ENCODE data around the gene SULT4A1.

The SULT4A1 gene

DNA sequence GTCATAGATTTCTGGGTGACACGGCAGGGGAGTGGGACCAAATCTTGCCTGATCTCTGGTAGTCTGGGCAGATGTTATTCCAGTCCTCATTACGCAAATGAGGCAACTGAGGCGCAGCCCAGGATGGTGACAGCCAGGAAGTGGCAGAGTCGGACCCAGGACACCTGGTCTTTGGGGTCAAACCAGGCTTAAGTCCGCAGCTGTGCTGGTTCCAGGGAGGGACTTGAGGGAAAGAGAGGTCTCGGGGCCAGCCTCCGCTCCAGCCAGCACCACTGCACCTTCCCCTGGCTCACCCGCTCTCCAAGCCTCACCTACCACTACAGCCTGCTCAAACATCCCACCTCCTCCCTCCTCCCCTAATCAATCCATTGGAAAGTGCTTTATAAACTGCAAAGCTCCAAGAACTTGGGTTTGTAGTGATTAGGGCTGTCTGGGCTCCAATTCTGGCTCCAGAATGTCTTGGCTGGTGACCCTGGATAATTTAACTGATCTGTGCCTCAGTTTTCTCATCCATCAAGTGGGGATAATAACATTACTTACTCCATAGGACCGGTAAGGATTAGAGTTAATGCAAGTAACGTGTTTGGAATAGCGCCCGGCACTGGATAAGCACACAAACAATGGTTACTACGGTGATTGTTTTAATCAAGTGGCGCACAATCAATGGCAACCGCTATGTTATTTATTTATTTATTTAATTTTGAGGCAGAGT lies 30.0 kb upstream of the SULT4A1 start:
- Mint-ChIP-seq H3K9me3 (no peaks in the 10 kb centered on the region), H3K27ac (no peak overlapping the region), H3K36me3 (ENCODE audit: low read depth) (no peaks in the 10 kb centered on the region), H3K27me3 (ENCODE audit: low read depth) (peaks cover 33% of the 10 kb centered on the region), H3K4me1 (ENCODE audit: low read depth) (no peaks in the 10 kb centered on the region), H3K4me3 (no peak overlapping the region)
- DNase-seq (ENCODE audit: low spot score): no peak

DNA sequence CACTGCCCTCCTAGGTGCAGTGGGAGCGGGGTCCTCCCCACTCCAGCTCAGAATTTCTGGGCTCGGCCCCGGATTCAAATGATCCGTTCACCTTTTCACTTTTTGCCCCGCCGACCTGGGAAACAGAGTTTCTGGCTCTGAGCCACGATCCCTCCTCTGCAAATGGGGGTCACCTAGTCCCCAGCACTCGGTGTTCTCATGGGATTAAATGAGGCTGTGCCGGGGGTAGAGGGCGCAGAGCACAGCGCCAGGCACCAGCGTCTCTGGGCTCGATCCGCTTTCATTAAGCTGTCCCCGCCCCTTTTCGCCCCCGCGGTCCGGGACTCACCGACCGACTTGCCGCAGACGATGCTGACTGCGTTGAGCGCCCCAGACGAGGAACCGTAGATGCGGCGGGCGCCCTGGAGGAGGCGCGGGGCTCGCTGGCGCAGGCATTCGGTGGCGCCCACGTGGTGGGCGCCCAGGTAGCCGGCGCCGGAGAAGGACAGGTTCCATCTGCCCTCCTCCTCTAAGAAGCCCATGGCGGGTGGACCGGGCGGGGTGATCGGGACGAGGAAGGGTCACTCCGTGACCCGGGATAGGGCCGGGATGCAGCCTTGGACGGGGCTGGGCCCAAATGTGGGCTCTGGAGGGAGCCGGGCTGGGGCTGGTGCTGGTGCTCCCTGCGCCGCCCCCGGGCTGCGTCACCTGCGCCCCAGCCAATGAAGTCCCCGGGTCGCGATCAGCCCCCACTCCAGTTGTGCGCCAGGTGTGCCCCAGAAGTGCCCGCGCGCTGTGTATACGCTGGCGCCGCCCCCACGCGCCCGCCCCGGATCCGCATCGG lies 29.3 kb upstream of the SULT4A1 start, which contains the start of gene PNPLA5:
TSS of gene PNPLA5 (minus strand) at position 654 of the 823 bp plus-strand sequence. CDS start at position 521, 133 bp downstream.
- Mint-ChIP-seq H3K9me3 (no peaks in the 10 kb centered on the region), H3K27me3 (ENCODE audit: low read depth) (peaks cover 33% of the 10 kb centered on the region)
- peak; percentile 19 for DNase-seq (ENCODE audit: low spot score)

DNA sequence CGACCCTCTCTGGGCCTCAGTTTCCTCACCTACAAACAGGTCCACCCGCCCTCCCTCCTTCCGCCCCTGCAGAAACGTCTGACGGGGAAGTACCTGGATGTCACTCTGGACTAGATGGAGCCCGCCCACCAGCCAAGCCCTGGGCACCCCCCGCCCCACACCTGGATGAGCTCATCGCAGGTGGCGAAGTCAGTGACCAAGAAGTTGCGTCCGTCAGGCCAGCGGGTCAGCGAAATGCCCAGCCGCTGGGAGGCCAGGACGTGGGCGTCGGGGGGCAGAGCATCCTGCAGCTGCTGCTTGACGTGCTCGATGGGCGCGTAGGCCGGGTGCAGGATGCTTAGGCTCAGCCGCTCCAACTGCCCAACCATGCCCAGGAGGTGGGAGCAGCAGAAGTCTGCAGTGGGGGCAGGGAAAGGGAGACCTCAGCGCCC lies 28.6 kb upstream of the SULT4A1 start:
- Mint-ChIP-seq H3K9me3 (no peaks in the 10 kb centered on the region), H3K36me3 (ENCODE audit: low read depth) (no peaks in the 10 kb centered on the region), H3K4me1 (ENCODE audit: low read depth) (no peaks in the 10 kb centered on the region), H3K4me3 (no peak overlapping the region), H3K27ac (no peak overlapping the region), H3K27me3 (ENCODE audit: low read depth) (peaks cover 33% of the 10 kb centered on the region)
- DNase-seq (ENCODE audit: low spot score): no peak

More for the DNA sequence above, 29.3 kb upstream of the SULT4A1 start, which contains the start of gene PNPLA5:
- no peaks in the 10 kb centered on the region for H3K36me3 Mint-ChIP-seq (ENCODE audit: low read depth)
- no peak within 1 kb of the TSS for H3K4me3 Mint-ChIP-seq
- no peak within 1 kb of the TSS for H3K27ac Mint-ChIP-seq
- H3K4me1 Mint-ChIP-seq (ENCODE audit: low read depth): no peaks in the 10 kb centered on the region

DNA sequence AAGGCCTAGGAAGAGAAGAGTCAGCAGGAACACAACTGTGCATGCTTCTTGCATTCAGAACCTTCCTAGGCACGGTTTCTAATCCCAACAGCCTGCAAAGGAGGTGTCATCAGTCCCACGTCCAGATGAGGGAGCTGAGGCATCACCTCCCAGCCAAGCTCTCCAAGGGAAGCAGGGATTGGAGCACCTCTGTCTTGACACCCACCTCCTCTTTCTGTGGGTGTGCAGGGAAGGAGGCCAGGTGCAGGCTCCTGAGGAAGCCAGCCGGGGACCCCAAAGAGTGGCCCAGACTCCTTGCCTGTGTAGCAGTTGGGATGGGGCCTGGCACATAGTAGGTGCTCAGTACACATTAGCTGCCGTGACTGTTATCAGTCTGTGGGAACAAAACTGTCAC lies 27.5 kb upstream of the SULT4A1 start:
- Mint-ChIP-seq H3K36me3 (ENCODE audit: low read depth) (no peaks in the 10 kb centered on the region), H3K4me1 (ENCODE audit: low read depth) (no peaks in the 10 kb centered on the region), H3K4me3 (no peak overlapping the region), H3K9me3 (no peaks in the 10 kb centered on the region), H3K27ac (no peak overlapping the region), H3K27me3 (ENCODE audit: low read depth) (peaks cover 33% of the 10 kb centered on the region)
- DNase-seq (ENCODE audit: low spot score): no peak

DNA sequence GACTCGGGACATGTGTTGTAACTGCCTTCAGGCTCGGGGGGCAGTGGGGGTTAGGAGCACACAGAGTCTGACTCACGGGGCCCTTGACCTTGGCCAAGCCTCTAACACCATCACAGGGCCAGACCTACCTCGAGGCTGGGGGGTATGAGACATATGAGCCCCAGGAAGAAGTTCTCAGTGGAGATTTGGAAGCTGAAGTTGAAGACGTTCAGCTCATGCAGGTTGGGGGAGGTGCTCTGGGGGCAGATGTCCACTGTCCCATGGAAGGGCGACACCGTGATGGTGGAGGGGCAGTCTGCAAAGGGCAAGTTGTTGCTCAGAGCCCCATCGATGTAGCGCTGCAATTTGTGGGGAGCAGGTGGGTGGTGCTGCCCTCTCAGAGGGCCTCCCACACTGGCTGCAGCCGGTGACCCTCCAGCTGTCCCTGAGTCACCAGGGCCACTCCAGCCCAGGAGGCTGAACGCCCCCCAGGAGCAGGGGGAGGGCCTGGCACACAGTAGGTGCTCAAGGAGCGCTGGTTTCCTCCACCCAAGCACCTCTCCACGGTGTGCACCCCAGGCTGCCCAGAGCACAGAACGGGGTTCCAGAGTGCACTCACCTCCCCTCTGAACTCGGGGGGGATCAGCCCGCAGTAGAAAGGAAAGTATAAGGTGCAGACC lies 27.0 kb upstream of the SULT4A1 start:
- no peaks in the 10 kb centered on the region for H3K36me3 Mint-ChIP-seq (ENCODE audit: low read depth)
- peaks cover 33% of the 10 kb centered on the region for H3K27me3 Mint-ChIP-seq (ENCODE audit: low read depth)
- H3K4me1 Mint-ChIP-seq (ENCODE audit: low read depth): no peaks in the 10 kb centered on the region
- no peak for DNase-seq (ENCODE audit: low spot score)
- no peak overlapping the region for H3K27ac Mint-ChIP-seq
- no peak overlapping the region for H3K4me3 Mint-ChIP-seq
- H3K9me3 Mint-ChIP-seq: no peaks in the 10 kb centered on the region

DNA sequence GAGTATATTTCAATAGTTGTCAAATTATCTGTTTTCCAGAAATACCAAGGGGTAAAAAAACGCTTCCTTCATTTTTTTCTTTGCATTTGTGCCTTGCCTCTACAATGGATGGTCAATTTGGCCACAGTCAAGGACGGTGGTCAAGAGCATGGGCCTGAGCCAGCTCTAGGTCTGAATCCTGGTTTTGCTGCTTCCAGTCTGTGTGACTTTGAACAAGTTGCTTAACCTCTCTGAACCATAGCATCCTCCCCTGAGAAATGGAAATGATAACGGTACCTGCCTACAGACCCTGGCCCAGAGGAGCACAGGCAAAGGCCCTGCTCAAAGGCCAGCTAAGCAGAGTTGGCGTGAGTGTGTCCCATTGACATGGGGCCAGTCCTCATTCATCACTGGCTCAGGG lies 26.4 kb upstream of the SULT4A1 start:
- H3K27me3 Mint-ChIP-seq (ENCODE audit: low read depth): peaks cover 31% of the 10 kb centered on the region

DNA sequence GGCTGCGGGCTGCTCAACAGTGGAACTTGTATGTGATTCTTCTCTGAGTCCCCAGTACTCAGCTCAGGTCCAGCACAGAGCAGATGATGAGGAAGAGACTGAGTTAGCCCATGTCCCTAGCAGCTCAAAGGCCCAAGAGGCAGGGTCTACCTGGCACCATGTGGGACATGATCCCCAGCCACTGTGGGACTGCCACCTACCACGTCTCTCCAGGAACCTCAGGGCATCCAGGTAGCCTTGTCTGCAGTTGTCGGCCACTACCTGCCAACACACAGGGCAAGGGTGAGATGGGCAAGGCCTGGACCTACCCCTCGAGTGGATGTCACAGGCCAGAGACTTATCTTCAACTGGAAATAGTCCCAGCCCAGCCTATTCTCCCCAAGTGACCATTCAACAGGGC lies 25.1 kb upstream of the SULT4A1 start:
- no peaks in the 10 kb centered on the region for H3K4me1 Mint-ChIP-seq (ENCODE audit: low read depth)
- H3K27ac Mint-ChIP-seq: no peak overlapping the region
- no peaks in the 10 kb centered on the region for H3K9me3 Mint-ChIP-seq
- DNase-seq (ENCODE audit: low spot score): no peak
- no peak overlapping the region for H3K4me3 Mint-ChIP-seq
- peaks cover 25% of the 10 kb centered on the region for H3K27me3 Mint-ChIP-seq (ENCODE audit: low read depth)
- no peaks in the 10 kb centered on the region for H3K36me3 Mint-ChIP-seq (ENCODE audit: low read depth)

More for the DNA sequence above, 26.4 kb upstream of the SULT4A1 start:
- H3K9me3 Mint-ChIP-seq: no peaks in the 10 kb centered on the region
- H3K36me3 Mint-ChIP-seq (ENCODE audit: low read depth): no peaks in the 10 kb centered on the region
- H3K27ac Mint-ChIP-seq: no peak overlapping the region
- no peaks in the 10 kb centered on the region for H3K4me1 Mint-ChIP-seq (ENCODE audit: low read depth)
- no peak overlapping the region for H3K4me3 Mint-ChIP-seq
- DNase-seq (ENCODE audit: low spot score): no peak

DNA sequence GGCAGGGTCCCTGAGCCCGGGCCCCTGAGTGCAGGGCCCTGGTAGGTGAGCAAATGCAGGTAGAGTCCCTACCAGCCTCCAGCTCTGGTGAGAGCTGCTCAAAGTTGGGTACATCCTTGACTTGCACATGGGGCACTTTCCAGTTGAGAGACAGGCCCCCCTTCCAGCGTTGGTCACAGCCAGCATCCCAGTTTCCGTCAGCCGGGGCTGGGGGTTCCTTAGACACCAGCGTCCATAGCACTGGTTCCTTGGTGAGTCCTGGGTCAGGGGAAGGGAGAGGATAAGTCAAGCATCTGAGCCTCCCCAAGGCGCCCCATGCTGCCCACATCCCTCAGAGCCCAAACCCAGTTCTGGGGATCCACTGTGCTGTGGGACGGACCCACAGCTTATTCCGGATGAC lies 23.9 kb upstream of the SULT4A1 start:
- H3K9me3 Mint-ChIP-seq: no peaks in the 10 kb centered on the region
- H3K4me3 Mint-ChIP-seq: no peak overlapping the region
- no peak overlapping the region for H3K27ac Mint-ChIP-seq
- no peak for DNase-seq (ENCODE audit: low spot score)
- H3K36me3 Mint-ChIP-seq (ENCODE audit: low read depth): no peaks in the 10 kb centered on the region
- H3K27me3 Mint-ChIP-seq (ENCODE audit: low read depth): peaks cover 17% of the 10 kb centered on the region
- H3K4me1 Mint-ChIP-seq (ENCODE audit: low read depth): no peaks in the 10 kb centered on the region

DNA sequence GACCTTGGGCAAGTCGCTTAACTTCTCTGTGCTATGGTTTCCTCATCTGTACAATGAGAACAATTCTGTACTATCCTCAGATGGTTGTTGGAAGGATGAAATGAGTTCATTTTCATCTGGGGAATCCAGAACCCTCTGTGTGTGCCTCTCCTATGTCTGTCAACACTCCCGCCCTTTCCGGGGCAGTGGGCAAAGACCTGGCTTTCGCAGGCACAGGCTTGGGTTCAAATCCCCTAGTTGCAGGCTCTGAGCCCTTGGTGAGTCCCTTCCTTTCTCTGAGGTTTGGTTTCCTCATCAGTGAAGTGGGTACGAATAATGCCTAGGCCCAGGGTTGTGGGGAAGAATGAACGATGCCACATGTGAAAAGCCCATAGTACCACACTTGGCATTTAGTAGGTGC lies 23.5 kb upstream of the SULT4A1 start:
- H3K4me1 Mint-ChIP-seq (ENCODE audit: low read depth): no peaks in the 10 kb centered on the region
- H3K27me3 Mint-ChIP-seq (ENCODE audit: low read depth): peaks cover 17% of the 10 kb centered on the region
- no peak for DNase-seq (ENCODE audit: low spot score)
- H3K9me3 Mint-ChIP-seq: no peaks in the 10 kb centered on the region
- no peaks in the 10 kb centered on the region for H3K36me3 Mint-ChIP-seq (ENCODE audit: low read depth)
- no peak overlapping the region for H3K27ac Mint-ChIP-seq
- H3K4me3 Mint-ChIP-seq: no peak overlapping the region

DNA sequence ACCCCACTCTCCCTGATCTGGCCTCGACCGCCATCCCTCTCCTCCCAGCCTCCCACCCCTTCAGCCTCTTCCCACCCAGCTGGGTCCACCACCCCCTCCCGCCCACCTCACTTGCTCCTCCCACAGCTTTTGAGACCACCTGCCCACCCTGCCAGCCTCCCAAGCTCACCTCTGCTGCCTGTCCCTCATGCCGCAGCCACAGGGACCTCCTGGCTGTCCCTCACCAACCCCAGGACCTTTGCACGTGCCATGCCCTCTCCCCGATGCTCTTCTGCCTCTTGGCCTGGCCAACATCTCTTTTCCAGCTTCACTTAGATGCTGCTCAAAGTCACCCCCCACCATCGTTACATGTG lies 23.0 kb upstream of the SULT4A1 start:
- no peaks in the 10 kb centered on the region for H3K36me3 Mint-ChIP-seq (ENCODE audit: low read depth)
- no peaks in the 10 kb centered on the region for H3K9me3 Mint-ChIP-seq
- H3K27me3 Mint-ChIP-seq (ENCODE audit: low read depth): peaks cover 12% of the 10 kb centered on the region
- no peaks in the 10 kb centered on the region for H3K4me1 Mint-ChIP-seq (ENCODE audit: low read depth)
- H3K4me3 Mint-ChIP-seq: no peak overlapping the region
- H3K27ac Mint-ChIP-seq: no peak overlapping the region
- no peak for DNase-seq (ENCODE audit: low spot score)

DNA sequence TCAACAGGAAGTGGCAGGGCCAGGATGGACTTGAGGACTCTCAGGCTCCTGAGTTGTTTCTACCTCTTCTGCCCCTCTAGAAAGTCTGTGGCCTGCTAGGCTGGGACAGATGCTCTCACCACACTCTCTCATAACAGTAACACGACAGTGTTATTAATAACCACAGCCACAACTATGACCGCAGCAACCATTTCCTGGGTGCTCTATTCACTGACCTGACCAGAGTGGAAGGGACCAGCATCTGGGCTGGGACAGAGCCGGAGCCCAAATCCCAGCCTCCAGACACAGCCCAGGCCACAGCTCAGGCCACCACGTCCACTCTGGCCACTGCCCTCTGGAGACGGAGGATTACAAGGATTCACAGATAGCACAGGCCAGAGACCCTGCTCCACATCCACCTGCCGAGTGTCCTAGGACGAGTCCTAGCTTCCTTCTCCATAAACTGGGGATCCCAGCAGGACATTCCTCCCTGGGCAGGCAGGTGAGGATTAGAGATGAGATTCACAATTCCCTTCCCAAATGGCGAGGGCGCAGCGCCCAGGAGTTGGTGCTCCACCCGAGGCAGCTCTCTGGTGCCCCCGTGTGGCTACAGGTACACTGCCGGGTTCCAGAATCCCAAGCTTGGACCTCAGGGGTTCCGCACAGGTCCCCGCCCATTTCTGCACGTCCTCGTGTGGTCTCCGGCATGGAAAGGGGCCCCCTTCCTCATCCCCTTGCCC lies 22.4 kb upstream of the SULT4A1 start:
- Mint-ChIP-seq H3K27me3 (ENCODE audit: low read depth) (peaks cover 11% of the 10 kb centered on the region), H3K4me3 (no peak overlapping the region), H3K36me3 (ENCODE audit: low read depth) (no peaks in the 10 kb centered on the region), H3K27ac (no peak overlapping the region), H3K4me1 (ENCODE audit: low read depth) (no peaks in the 10 kb centered on the region), H3K9me3 (no peaks in the 10 kb centered on the region)
- DNase-seq (ENCODE audit: low spot score): peak; percentile 14

DNA sequence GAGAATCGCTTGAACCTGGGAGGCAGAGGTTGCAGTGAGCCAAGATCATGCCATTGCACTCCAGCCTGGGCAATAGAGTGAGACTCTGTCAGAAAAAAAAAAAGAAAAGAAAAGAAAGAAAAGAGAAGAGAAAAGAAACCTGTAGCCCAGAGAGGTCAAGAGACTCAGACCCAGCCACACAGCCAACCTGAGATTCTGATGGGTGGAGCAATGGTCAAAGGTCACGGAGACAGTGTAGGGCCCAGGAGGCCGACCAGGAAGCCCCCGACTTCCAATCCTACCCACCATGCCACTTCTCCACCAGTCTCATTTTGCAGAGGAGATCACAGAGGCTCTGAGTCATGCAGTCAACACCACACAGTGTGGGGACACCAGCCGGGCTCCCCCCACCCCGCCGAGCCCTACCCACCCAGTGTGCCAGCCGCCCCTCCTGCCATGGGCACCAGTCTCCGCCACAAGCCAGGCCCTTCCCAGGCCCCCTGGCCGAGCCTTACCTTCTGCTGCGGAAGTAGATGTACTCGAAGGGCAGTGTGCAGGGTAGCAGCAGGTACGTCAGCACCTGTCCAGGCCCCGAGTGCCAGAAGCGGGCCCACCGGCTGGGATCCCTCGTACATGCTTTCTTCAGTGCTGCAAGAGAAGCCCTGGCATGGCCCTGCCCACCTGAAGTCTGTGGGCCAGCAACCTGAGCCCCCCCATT lies 21.6 kb upstream of the SULT4A1 start:
- Mint-ChIP-seq H3K36me3 (ENCODE audit: low read depth) (no peaks in the 10 kb centered on the region), H3K4me1 (ENCODE audit: low read depth) (no peaks in the 10 kb centered on the region), H3K27ac (no peak overlapping the region), H3K4me3 (no peak overlapping the region), H3K27me3 (ENCODE audit: low read depth) (peaks cover 5% of the 10 kb centered on the region), H3K9me3 (no peaks in the 10 kb centered on the region)
- DNase-seq (ENCODE audit: low spot score): no peak

DNA sequence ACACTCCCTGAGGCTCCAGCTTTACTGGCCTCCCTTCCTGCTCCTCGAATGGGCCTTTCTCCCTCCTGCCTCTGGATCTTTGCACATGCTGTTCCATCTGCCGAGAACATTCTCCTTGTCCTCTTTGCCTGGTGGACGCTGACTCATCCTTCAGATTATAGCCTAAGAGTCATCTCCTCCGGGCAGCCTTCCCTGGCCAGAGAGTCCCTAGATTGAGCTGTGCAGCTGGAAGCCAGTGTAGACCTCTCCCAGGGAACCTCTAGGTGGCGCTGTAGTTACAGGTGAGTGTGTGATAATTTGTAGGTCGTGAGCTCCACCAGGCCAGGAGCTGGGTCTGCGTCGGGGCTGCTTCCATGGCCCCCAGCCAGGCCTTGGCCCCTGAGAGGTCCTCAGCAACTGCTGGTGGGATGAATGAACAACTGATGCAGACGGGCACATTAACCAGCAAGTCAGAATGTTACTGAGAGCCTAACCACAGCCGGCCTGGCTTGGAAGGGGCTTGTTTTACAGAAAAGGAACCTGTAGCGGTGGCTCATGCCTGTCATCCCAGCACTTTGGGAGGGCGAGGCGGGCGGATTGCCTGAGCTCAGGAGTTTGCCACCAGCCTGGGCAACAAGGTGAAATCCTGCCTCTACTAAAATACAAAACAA lies 20.8 kb upstream of the SULT4A1 start:
- Mint-ChIP-seq H3K36me3 (ENCODE audit: low read depth) (no peaks in the 10 kb centered on the region), H3K27ac (no peak overlapping the region), H3K9me3 (no peaks in the 10 kb centered on the region), H3K27me3 (ENCODE audit: low read depth) (peaks cover 2% of the 10 kb centered on the region), H3K4me1 (ENCODE audit: low read depth) (no peaks in the 10 kb centered on the region), H3K4me3 (no peak overlapping the region)
- peak; percentile 36 for DNase-seq (ENCODE audit: low spot score)

Measured in T-helper 2 cell treated with Interferon-gamma antibody and Interleukin-4, amounts not matched to agents 5 μg/mL and 100 μg/mL, for 36 hours (primary cell).